SH-SY5Y (cell line): Measurements from ENCODE around the gene CLASP1.

Experiments used
- GATA2 ChIP-seq: IDR thresholded peaks from 2 replicates; pipeline ENCODE4 v1.6.1; 2011; ENCODE audit warnings: mild to moderate bottlenecking, low read depth, low read length
- GATA3 ChIP-seq: IDR thresholded peaks from 2 replicates; pipeline ENCODE4 v1.6.1; 2011; ENCODE audit warnings: low read depth, mild to moderate bottlenecking, low read length, moderate library complexity

GRCh38 chr2:121298476-121298875, 350.8 kb downstream of the CLASP1 start:
- no peak for TF ChIP-seq GATA2
- no peak for TF ChIP-seq GATA3
